ENCODE data around the gene KRT222.

The KRT222 gene

DNA sequence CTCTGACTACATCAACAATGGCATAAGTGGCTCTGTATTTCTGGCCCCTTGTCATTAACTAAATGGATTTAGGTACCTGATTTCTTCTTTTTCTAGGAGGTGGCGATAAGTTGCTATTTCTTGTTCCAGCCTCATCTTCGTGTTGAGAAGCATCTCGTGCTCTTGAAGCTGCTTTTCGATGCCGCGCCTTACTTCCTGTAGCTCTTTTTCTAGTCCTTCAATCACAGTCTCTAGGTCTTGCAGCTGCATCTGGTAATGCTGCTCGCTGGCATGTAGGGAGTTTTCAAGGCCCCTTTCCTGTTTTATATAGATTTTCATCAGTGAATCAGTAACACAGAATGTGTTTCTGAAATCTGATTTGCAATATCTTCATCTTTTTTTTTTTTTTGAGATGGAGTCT, 5.1 kb downstream of the KRT222 start:
- no peak for ATAC-seq
- TF ChIP-seq ZNF70 (CRISPR knock-in tag; IDR thresholded peaks at IDR 0.05) (no peak), TOX (CRISPR knock-in tag; IDR thresholded peaks at IDR 0.05; ENCODE audit: borderline replicate concordance) (no peak), ZNF565 (CRISPR knock-in tag; conservative IDR thresholded peaks at IDR 0.05; ENCODE audit: low read depth) (no peak), BACH2 (CRISPR knock-in tag; IDR thresholded peaks at IDR 0.05; ENCODE audit: borderline replicate concordance) (no peak), OSR1 (CRISPR knock-in tag; IDR thresholded peaks at IDR 0.05) (no peak), ZNF8 (CRISPR knock-in tag; IDR thresholded peaks at IDR 0.05) (no peak), PPARA (CRISPR knock-in tag; IDR thresholded peaks at IDR 0.05; ENCODE audit: borderline replicate concordance) (no peak), ZFP3 (CRISPR knock-in tag; IDR thresholded peaks at IDR 0.05) (no peak), GLIS3 (CRISPR knock-in tag; IDR thresholded peaks at IDR 0.05) (no peak), ZFP30 (CRISPR knock-in tag; IDR thresholded peaks at IDR 0.05) (no peak), SNAI2 (CRISPR knock-in tag; IDR thresholded peaks at IDR 0.05) (no peak), CSDC2 (CRISPR knock-in tag; IDR thresholded peaks at IDR 0.05) (no peak), ZC3H10 (CRISPR knock-in tag; IDR thresholded peaks at IDR 0.05) (no peak), ARNTL (CRISPR knock-in tag; IDR thresholded peaks at IDR 0.05; ENCODE audit: borderline replicate concordance, low read depth) (no peak), ESRRG (CRISPR knock-in tag; IDR thresholded peaks at IDR 0.05) (no peak)
- TF ChIP-seq, protein P1, sequence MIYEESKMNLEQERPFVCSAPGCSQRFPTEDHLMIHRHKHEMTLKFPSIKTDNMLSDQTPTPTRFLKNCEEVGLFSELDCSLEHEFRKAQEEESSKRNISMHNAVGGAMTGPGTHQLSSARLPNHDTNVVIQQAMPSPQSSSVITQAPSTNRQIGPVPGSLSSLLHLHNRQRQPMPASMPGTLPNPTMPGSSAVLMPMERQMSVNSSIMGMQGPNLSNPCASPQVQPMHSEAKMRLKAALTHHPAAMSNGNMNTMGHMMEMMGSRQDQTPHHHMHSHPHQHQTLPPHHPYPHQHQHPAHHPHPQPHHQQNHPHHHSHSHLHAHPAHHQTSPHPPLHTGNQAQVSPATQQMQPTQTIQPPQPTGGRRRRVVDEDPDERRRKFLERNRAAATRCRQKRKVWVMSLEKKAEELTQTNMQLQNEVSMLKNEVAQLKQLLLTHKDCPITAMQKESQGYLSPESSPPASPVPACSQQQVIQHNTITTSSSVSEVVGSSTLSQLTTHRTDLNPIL (CRISPR knock-in tag; IDR thresholded peaks at IDR 0.05; ENCODE audit: low read depth): no peak
- TF ChIP-seq, protein P2, sequence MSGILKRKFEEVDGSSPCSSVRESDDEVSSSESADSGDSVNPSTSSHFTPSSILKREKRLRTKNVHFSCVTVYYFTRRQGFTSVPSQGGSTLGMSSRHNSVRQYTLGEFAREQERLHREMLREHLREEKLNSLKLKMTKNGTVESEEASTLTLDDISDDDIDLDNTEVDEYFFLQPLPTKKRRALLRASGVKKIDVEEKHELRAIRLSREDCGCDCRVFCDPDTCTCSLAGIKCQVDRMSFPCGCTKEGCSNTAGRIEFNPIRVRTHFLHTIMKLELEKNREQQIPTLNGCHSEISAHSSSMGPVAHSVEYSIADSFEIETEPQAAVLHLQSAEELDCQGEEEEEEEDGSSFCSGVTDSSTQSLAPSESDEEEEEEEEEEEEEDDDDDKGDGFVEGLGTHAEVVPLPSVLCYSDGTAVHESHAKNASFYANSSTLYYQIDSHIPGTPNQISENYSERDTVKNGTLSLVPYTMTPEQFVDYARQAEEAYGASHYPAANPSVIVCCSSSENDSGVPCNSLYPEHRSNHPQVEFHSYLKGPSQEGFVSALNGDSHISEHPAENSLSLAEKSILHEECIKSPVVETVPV (CRISPR knock-in tag; IDR thresholded peaks at IDR 0.05): no peak
- TF ChIP-seq, protein P3, sequence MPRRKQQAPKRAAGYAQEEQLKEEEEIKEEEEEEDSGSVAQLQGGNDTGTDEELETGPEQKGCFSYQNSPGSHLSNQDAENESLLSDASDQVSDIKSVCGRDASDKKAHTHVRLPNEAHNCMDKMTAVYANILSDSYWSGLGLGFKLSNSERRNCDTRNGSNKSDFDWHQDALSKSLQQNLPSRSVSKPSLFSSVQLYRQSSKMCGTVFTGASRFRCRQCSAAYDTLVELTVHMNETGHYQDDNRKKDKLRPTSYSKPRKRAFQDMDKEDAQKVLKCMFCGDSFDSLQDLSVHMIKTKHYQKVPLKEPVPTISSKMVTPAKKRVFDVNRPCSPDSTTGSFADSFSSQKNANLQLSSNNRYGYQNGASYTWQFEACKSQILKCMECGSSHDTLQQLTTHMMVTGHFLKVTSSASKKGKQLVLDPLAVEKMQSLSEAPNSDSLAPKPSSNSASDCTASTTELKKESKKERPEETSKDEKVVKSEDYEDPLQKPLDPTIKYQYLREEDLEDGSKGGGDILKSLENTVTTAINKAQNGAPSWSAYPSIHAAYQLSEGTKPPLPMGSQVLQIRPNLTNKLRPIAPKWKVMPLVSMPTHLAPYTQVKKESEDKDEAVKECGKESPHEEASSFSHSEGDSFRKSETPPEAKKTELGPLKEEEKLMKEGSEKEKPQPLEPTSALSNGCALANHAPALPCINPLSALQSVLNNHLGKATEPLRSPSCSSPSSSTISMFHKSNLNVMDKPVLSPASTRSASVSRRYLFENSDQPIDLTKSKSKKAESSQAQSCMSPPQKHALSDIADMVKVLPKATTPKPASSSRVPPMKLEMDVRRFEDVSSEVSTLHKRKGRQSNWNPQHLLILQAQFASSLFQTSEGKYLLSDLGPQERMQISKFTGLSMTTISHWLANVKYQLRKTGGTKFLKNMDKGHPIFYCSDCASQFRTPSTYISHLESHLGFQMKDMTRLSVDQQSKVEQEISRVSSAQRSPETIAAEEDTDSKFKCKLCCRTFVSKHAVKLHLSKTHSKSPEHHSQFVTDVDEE (CRISPR knock-in tag; IDR thresholded peaks at IDR 0.05): no peak
- TF ChIP-seq, protein P4, sequence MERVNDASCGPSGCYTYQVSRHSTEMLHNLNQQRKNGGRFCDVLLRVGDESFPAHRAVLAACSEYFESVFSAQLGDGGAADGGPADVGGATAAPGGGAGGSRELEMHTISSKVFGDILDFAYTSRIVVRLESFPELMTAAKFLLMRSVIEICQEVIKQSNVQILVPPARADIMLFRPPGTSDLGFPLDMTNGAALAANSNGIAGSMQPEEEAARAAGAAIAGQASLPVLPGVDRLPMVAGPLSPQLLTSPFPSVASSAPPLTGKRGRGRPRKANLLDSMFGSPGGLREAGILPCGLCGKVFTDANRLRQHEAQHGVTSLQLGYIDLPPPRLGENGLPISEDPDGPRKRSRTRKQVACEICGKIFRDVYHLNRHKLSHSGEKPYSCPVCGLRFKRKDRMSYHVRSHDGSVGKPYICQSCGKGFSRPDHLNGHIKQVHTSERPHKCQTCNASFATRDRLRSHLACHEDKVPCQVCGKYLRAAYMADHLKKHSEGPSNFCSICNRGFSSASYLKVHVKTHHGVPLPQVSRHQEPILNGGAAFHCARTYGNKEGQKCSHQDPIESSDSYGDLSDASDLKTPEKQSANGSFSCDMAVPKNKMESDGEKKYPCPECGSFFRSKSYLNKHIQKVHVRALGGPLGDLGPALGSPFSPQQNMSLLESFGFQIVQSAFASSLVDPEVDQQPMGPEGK (CRISPR knock-in tag; IDR thresholded peaks at IDR 0.05; ENCODE audit: borderline replicate concordance): no peak

DNA sequence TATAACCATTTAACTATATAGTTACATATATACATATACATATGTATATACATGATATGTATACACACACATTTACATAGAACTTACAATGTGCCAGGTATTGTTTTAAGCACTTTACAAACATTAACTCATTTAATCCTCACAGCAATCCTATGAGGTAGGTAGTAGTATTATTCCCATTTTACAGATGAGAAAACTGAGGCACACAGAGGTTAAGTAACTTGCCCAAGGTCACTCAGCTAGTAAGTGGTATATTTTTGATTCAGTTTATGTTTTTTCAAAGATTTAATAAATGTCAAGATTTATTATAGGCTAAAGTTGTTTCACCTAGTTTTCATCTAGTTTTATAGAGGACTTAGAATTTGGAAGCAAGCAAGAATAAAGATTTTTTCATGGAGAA, 6.6 kb downstream of the KRT222 start:
- ATAC-seq: no peak
- TF ChIP-seq, protein P2 (CRISPR knock-in tag; IDR thresholded peaks at IDR 0.05): no peak
- TF ChIP-seq CSDC2 (CRISPR knock-in tag; IDR thresholded peaks at IDR 0.05) (no peak), SNAI2 (CRISPR knock-in tag; IDR thresholded peaks at IDR 0.05) (no peak), ISL1 (CRISPR knock-in tag; IDR thresholded peaks at IDR 0.05) (no peak), ZC3H10 (CRISPR knock-in tag; IDR thresholded peaks at IDR 0.05) (no peak)
- TF ChIP-seq, protein P4 (CRISPR knock-in tag; IDR thresholded peaks at IDR 0.05; ENCODE audit: borderline replicate concordance): no peak
